ENCODE results near the gene CACTIN. TPM values are rescaled to one million over a fixed set of nuclear protein-coding genes. Genes with fewer than 3 reads are reported as not detected.
"Not testable (repeated sequence)": the region's sequence is repeated elsewhere in the genome, so short reads cannot be mapped to it uniquely, and the experiment has no call there.

The CACTIN gene
- 10.5 TPM for total RNA-seq

DNA sequence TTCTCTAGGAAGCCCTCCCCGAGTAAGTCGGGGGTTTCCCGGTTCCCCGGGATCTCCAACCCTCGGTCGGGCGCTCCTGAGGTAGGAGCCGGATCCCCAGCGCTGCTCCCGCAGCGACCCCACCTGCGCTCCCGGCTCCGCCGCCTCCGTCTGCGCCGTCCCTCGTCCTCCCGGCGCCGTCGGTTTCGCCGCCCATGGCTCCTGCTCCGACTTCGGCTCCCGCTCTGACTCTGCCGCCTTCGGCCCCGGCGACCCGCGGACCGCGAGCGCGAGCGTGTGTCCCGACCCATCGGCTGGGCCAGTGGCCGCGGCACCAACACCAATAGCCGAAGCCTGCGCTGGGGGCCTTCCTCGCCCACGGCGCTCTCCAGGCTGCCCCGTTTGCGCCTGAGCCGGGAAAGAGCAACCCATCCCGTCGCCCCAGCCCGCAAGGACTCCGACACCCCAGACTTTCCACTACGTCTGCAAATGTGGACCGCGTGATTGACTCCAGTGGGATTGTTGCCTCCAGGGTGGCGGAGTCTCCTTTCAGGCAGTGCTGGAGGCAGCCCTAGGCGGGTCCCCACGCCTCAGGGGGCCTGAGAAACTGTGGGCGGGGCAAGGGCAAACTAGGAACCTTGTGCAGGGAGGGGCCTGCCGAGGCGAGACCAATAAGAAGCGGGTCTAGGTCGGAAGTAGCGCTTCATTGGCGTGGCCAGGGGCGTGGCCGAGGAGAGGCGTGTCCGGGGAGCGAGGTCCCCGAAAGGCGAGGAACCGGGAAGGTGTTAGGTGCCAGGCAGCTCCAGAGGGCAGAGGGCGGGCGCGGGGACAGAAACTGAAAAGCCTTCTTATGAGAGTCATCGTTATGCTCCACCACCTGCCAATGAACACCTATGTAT is at the start of gene CACTIN:
Gene CACTIN, minus strand, starts transcription at position 318 of the 878 bp plus-strand sequence. Its CDS starts 28 bp downstream, at position 290.
- ATAC-seq: peak; percentile 98

- no peak for ATAC-seq
These were observed 48.4 kb upstream of the CACTIN start for GRCh38 chr19:3674784-3675543.

DNA sequence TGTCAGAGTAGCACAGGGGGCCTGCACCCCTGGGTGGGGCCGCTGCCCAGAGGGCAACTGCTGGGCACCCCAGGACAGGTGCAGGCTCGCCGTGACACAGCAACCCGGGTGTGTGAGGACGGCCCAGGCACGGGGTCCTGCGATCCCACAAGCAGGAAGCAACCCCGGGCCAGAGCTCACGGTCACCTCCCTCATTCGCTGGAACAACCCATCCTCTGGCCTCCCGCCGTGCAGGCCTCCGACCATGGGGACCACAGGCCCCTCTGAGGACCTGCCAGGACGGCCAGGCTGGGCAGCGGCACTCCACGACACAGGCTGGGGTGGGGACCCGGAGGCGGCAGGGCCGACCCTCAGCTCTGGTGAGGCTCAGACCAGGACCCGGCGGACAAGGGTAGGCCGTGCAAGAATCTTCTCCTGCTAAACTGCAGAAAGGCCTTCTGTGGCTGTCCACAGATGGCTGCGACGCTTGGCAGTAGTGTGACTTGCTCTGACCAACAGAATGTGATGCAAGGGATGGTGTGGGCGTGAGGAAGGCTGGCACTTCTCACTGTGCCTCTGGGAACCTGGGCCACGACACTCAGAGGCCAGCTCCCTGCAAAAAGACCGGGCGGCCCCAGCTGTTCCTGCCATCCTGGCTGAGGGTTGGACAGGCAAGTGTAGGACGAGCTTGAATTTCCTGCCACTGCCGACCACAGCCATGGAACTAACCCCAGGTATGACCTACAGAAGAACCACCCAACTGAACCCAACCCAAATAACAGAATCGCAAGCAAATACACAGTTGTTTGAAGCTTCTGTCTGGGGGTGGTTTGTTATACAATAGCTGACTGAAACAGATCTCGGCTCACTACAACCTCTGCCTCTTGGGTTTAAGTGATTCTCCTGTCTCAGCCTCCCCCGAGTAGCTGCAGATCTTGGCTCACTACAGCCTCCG is 47.2 kb upstream of the CACTIN start:
- no peak for ATAC-seq

DNA sequence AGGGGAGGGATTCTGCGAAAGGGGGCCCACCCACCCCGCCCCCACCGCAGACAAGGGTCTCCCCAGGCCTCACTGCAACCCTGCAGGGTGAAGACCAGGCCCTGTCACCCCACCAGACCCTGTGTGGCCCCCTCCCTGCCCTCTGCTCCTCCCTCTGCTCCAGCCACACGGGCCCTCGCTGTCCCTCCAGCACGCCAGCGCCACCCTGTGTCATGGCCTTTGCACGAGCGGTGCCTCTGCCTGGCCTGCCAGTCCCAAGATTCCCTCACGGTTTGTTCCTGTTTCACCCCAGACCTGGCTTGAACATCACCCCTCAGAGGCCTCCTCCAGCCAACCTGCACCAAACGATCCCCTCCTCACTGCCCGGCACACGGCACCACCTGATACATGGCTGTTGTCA is 46.4 kb upstream of the CACTIN start:
- no peak for ATAC-seq

- no peak for ATAC-seq
These were observed 46.0 kb upstream of the CACTIN start for GRCh38 chr19:3672575-3672948.

GRCh38 chr19:3671680-3672574 is 45.3 kb upstream of the CACTIN start:
- ATAC-seq: no peak

GRCh38 chr19:3670796-3671679 is 44.4 kb upstream of the CACTIN start:
- ATAC-seq: peak; percentile 24

DNA sequence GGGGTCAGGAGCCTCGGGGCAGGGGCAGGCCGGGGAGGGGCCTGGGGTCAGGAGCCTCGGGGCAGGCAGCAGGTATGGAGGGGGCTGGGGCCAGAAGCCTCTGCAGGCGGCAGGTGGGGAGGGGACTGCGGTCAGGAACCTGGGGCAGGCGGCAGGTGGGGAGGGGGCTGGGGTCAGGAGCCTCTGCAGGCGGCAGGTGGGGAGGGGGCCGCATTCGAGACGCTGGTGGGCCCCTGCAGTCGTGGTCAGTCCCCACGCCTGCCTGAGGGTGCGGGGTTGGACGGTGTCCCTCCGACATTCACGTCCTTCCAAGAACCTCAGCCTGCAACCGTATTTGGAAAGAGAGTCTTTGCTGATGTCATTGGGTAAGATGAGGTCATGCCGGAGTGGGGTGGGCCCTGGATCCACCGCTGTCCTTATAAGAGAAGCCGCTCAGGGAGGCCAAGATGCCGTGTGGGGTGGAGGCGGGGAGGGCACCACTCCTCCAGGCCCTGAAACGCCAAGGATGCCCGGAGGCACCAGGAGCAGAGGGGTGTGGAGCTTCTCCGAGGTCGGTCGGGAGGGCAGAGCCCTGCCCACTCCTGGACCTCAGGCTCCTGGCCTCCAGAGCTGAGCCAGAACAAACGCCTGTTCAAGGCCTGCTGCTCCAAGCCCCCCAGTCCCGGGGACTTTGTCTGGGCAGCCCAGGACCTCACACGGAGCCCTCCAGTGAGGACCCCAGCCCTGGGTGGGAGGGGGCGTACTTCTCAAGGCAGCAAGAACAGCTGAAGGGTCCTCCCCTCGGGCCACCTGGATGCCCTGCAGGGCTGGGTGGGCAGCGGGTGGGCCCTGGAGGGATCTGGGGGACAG is 43.6 kb upstream of the CACTIN start:
- ATAC-seq: no peak

DNA sequence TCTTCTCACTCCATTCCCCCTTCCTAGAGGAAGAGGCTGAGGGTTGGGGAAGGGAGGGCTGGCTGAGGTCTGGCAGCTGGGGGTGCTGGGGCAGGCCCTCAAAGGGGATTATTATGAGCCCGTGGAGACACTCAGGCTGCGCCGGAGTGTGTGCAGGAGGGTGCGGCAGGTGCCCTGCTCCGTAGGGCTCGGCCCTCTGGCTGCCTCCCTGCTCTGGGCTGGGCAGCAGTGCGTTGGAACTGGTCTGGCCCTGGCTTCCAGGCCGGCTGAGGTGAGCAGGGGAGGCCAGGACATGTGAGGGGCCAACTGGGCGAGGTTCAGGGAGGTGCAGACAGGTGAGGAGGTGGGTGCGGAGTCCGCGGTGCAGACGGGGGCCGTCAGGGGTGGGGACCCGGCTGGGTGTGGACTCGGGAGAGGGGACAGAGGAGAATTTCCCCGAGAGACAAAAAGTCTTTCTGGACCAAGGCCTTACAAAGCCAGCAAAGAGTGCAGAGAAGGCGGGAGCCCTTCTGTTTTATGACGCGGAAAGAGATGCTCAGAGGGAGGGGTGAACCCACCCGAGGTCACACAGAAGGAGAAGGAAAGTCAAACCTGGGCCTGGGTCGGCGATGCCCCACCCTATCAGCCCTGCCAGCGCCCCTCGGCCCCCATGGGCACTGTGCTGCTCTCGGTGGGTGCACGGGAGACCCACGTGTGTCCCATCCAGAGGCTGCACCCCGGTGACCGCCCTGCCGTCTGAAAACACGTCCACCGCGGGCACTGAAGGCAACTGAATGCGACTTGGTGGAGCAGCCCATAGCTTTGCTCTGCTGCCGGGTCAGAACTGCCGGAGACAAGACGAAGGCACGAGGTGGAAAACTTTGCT is 42.7 kb upstream of the CACTIN start:
- ATAC-seq: peak; percentile 7

DNA sequence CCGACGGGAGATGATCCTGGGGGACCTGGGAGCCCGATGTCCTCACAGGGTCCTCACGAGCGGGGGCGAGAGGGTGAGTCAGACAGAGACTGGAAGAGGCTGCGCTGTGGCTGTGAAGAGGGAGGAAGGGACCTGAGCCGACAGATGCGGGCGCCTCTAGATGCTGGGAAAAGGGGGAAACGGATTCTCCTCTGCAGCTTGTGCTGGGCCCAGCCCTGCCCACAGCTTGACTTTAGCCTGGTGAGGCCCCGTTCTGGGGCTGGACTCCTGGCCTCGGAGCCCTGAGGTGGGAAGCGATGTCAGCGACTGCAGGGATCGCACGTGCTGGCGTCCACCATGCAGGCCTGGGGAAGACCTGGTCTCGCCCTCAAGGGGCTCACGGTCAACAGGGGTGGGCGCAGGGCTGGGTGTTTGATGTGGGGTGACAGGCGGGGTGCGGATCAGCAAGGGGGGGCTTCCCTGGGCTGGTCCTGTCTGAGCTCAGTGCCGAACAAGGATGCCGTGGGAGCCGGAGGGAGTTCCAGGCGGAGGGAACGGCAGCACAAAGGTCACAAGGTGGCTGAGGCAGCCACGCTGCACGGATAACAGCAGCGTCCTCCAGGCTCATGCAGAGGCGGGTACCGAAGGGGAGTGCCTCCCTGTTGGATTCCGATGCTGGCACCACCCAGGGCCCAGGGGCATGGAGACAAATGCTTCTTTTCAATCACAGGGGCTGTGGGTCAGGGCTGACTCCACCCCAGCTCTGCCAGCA is 41.9 kb upstream of the CACTIN start:
- ATAC-seq: no peak

- no peak for ATAC-seq
These were observed 41.2 kb upstream of the CACTIN start for GRCh38 chr19:3667766-3668165.

GRCh38 chr19:3667037-3667638 is 40.5 kb upstream of the CACTIN start:
- no peak for ATAC-seq

DNA sequence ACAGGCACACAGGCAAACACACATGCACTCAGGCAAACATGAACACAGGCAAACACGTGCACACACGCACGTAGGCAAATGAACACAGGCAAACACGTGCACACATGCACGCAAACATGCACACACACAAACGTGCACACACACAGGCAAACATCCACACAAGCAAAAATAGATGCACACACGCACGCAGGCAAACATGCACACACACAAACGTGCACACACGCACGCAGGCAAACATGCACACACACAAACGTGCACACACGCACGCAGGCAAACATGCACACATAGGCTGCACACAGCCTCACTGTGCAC is 39.9 kb upstream of the CACTIN start:
- not testable (repeated sequence) for ATAC-seq

DNA sequence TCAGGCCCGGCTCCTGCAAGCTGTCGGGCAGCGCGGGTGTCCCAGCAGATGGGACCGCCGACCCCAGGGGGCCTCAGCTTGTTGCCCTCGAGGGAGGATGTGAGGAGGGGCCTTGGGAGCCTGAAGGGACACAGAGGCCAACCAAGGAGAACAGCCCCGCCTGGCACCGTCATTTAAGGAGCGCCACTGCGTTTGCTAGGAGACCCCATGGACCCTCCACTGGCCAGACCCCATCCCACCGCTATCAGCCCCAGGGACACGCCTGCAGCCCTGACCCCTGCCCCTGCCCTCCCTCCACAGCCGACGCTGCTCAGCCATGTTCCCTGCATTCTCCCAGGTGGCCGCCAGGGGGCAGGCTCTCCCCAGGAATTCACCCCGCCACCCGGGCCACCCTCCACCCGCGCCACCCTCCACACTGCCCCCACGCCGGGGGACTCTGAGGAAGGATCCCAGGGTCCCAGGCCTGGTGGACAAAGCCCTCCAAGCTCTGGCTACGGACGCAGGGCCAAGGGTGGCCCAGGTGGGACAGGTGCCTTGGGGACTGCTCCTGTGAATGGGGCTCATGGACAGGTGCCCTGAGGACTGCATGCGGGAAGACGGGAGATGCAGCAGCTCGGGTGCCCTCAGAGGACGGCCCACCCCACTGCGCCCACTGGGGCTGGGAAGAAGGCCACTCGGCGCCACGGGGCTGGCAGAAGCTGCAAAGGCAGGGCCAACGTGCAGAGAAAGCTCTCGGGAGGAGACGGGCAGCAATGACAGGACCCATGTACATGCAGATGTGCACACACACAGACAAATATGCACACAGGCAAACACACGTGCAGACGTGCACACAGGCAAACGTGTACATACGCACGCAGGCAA is 39.3 kb upstream of the CACTIN start:
- peak; percentile 68 for ATAC-seq

DNA sequence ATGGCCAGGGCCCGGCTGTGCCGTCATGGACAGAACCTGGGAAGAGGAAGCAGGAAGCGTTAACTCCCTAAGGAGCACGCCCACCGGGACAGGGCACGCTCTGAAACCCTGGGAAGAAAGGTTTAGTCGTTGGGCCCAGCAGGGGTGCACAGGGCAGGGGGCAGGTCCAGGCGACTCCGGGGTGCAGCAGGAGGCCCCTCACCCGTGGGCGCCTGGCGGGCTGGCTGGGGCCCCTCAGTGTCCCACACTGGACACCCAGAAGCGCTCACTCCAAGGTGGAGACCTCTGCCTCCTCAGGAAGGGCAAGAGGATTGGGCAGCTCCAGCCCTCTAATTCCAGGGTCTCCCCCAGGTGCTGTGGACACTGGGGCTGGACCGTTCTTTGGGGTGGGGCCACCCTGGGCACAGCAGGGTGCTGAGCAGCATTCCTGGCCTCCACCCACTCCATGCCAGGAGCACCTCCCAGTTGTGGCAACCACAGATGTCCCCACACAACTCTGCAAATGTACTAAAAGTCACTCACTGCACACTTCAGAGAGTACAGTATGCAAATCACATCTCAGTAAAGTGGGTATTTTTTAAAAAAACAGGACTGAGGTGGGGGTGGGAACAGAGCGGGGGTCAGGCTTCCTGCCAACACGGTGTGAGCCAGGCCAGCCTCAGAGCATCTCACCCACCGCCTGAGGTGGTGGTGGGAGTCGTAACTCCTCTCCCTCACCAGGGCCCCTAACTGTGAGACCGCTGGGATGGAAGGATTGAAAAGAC is 38.5 kb upstream of the CACTIN start:
- ATAC-seq: no peak

GRCh38 chr19:3663838-3664237 is 37.2 kb upstream of the CACTIN start:
- ATAC-seq: no peak

All from esophagus mucosa (tissue), 1 donor.